Measurements from ENCODE around the gene GSKIP.

GSKIP gene

DNA sequence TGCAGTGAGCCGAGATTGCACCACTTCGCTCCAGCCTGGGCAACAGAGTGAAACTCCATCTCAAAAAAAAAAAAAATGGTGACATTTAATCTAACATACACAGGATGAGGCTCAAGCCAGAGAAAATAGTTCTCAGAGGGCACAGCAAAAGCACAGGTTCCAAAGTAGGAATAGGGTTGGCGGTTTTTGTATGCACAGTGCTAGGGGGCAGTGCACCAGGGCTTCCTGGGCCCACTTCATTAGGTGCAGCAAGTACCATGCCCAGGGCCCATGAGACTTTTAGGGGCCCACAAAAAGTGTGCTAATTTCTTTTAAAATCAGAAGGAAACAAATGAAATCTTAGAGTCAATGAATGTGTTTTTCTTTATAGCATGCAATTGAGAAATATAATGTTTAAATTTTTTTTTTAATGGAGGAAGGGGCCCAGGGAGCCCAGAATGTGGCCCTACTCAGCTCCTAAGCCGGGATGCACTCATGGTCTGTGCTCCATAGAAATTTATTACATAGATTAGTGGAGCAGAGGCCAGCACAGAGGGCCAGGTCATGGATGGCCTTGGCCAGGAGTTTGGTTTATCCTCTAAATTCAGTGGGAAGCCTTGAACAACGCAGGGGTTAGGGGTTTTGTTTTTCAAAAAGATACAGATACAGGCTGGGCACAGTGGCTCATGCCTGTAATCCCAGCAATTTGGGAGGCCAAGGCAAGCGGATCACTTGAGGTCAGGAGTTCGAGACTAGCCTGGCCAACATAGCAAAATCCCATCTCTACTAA is 30.9 kb downstream of the GSKIP start:
- Histone ChIP-seq H3K9me3 (ENCODE audit: control insufficient read depth in 1 of 2, low read length in 2 of 2) (no peaks in the 10 kb centered on the region), H3K36me3 (ENCODE audit: control insufficient read depth in 1 of 2, insufficient read depth in 2 of 2, low read length in 2 of 2) (no peaks in the 10 kb centered on the region), H3K4me3 (ENCODE audit: low read depth in 1 of 2, low read length in 2 of 2) (no peak overlapping the region), H3K27ac (ENCODE audit: low read depth, low read length) (no peak overlapping the region), H3K27me3 (ENCODE audit: control insufficient read depth in 1 of 2, insufficient read depth in 2 of 2, low read length in 2 of 2) (no peaks in the 10 kb centered on the region), H3K9ac (ENCODE audit: low read depth in 1 of 2, low read length in 2 of 2) (no peak overlapping the region), H3K4me1 (ENCODE audit: control insufficient read depth in 1 of 2, insufficient read depth in 2 of 2, low read length in 2 of 2) (peaks cover 4 to 11% of the 10 kb centered on the region in 2 donors)

DNA sequence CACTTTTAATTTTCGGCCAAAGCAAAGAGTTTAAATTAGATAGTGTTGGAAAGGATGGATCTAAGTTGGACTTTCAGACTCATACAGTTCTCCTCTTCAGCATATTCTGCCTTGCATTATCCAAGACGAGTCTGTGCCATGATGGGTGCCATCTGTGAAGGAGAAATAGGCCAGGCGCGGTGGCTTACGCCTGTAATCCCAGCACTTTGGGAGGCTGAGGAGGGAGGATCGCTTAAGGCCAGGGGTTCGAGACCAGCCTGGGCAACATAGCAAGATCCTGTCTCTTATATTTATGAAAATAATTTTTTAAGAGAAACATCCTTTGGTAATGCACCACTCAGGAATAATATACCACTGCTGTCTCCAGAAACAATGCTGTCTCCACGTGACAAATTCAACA is 35.1 kb downstream of the GSKIP start:
- no peak overlapping the region for H3K9ac ChIP-seq (ENCODE audit: low read depth in 1 of 2, low read length in 2 of 2)
- H3K9me3 ChIP-seq (ENCODE audit: control insufficient read depth in 1 of 2, low read length in 2 of 2) = no peaks in the 10 kb centered on the region
- H3K36me3 ChIP-seq (ENCODE audit: control insufficient read depth in 1 of 2, insufficient read depth in 2 of 2, low read length in 2 of 2) = no peaks in the 10 kb centered on the region
- no peak overlapping the region for H3K27ac ChIP-seq (ENCODE audit: low read depth, low read length)
- no peak overlapping the region for H3K4me3 ChIP-seq (ENCODE audit: low read depth in 1 of 2, low read length in 2 of 2)
- H3K4me1 ChIP-seq (ENCODE audit: control insufficient read depth in 1 of 2, insufficient read depth in 2 of 2, low read length in 2 of 2) = no peaks in the 10 kb centered on the region
- no peaks in the 10 kb centered on the region for H3K27me3 ChIP-seq (ENCODE audit: control insufficient read depth in 1 of 2, insufficient read depth in 2 of 2, low read length in 2 of 2)

DNA sequence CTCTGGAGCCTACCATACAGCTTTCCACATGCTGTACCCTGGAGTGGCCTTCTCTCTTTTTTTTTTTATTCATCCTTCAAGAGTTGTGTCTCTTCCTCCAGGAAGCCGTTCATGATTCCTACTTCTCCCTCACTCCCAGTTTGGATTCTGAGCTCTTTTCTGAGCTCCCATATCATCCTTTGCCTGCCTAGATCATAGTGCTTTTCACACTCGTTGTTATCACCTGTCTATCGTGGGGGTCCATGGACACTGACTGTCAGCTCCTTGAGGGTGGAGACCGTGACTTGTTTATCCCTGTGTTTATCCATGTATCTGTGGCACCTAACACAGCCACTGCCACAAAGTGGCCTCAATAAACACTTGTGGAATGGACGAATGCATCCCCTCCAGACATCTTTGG is 35.6 kb downstream of the GSKIP start:
- Histone ChIP-seq H3K4me3 (ENCODE audit: low read depth in 1 of 2, low read length in 2 of 2) (no peak overlapping the region), H3K4me1 (ENCODE audit: control insufficient read depth in 1 of 2, insufficient read depth in 2 of 2, low read length in 2 of 2) (no peaks in the 10 kb centered on the region), H3K27ac (ENCODE audit: low read depth, low read length) (no peak overlapping the region), H3K27me3 (ENCODE audit: control insufficient read depth in 1 of 2, insufficient read depth in 2 of 2, low read length in 2 of 2) (no peaks in the 10 kb centered on the region), H3K9ac (ENCODE audit: low read depth in 1 of 2, low read length in 2 of 2) (no peak overlapping the region), H3K36me3 (ENCODE audit: control insufficient read depth in 1 of 2, insufficient read depth in 2 of 2, low read length in 2 of 2) (no peaks in the 10 kb centered on the region), H3K9me3 (ENCODE audit: control insufficient read depth in 1 of 2, low read length in 2 of 2) (no peaks in the 10 kb centered on the region)

DNA sequence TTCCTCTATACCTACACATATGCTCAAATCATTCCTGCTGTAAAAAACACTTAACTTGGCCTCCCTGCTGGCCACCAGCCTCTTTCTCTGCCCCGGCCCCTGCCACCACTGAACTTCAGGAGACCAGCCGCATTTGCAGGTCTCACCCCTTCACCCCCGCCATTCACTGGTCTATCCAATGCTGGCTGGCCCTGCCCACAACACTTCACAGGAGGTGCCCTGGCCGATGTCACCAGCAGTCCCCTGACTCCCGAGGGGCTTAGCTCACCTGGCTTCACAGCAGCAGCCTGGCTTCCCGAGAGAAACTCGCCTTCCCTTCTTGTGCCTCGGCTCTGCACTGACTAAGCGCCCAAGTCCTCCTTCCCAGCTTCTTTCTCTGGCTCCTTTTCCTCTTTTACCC is 36.1 kb downstream of the GSKIP start:
- Histone ChIP-seq H3K4me3 (ENCODE audit: low read depth in 1 of 2, low read length in 2 of 2) (no peak overlapping the region), H3K27ac (ENCODE audit: low read depth, low read length) (no peak overlapping the region), H3K4me1 (ENCODE audit: control insufficient read depth in 1 of 2, insufficient read depth in 2 of 2, low read length in 2 of 2) (no peaks in the 10 kb centered on the region)

DNA sequence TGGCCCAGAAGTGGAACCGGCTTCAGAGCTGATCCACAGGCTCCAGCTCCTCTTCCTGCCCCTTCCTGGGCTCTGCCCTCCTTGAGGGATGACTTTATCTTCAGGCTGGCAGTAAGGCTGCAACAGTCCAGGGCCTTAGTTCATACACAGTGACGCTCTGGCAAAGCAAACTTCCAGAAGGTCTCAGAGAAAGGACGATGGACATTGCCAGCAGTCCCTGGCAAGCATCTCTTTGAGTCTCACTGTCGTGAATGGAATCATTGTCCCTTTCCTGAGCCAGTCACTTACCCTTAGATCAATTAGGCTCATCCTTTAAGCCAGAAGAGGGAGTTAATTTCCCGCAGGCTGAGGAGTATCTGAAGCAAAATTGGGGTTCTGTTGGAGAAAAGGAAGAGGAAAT is 37.2 kb downstream of the GSKIP start:
- H3K27ac ChIP-seq (ENCODE audit: low read depth, low read length) = no peak overlapping the region
- no peak overlapping the region for H3K9ac ChIP-seq (ENCODE audit: low read depth in 1 of 2, low read length in 2 of 2)
- H3K4me1 ChIP-seq (ENCODE audit: control insufficient read depth in 1 of 2, insufficient read depth in 2 of 2, low read length in 2 of 2) = no peaks in the 10 kb centered on the region
- H3K27me3 ChIP-seq (ENCODE audit: control insufficient read depth in 1 of 2, insufficient read depth in 2 of 2, low read length in 2 of 2) = no peaks in the 10 kb centered on the region
- H3K36me3 ChIP-seq (ENCODE audit: control insufficient read depth in 1 of 2, insufficient read depth in 2 of 2, low read length in 2 of 2) = no peaks in the 10 kb centered on the region
- H3K4me3 ChIP-seq (ENCODE audit: low read depth in 1 of 2, low read length in 2 of 2) = no peak overlapping the region
- no peaks in the 10 kb centered on the region for H3K9me3 ChIP-seq (ENCODE audit: control insufficient read depth in 1 of 2, low read length in 2 of 2)

More for the DNA sequence above, 36.1 kb downstream of the GSKIP start:
- no peaks in the 10 kb centered on the region for H3K36me3 ChIP-seq (ENCODE audit: control insufficient read depth in 1 of 2, insufficient read depth in 2 of 2, low read length in 2 of 2)
- no peaks in the 10 kb centered on the region for H3K9me3 ChIP-seq (ENCODE audit: control insufficient read depth in 1 of 2, low read length in 2 of 2)
- H3K27me3 ChIP-seq (ENCODE audit: control insufficient read depth in 1 of 2, insufficient read depth in 2 of 2, low read length in 2 of 2) = no peaks in the 10 kb centered on the region
- H3K9ac ChIP-seq (ENCODE audit: low read depth in 1 of 2, low read length in 2 of 2) = no peak overlapping the region

DNA sequence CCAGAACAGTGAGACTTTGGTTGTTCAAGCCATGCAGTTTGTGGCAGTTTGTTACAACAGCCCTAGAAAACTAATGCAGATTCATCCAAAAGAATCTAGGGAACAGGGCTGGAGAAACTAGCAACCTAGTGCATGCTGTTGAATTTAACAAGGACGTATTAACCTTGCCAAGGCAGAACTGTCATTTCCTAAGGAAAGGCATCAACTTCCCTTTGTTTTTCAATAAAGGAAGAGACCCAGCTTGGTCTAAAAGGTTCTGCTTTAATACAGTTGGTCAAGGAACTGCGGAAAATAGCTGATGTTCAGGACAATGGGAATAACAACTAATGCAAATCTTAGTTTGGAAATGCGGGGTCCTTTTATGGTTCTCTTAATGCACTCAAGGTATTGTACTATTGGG is 40.1 kb downstream of the GSKIP start:
- no peaks in the 10 kb centered on the region for H3K4me1 ChIP-seq (ENCODE audit: control insufficient read depth in 1 of 2, insufficient read depth in 2 of 2, low read length in 2 of 2)
- no peak overlapping the region for H3K27ac ChIP-seq (ENCODE audit: low read depth, low read length)
- H3K36me3 ChIP-seq (ENCODE audit: control insufficient read depth in 1 of 2, insufficient read depth in 2 of 2, low read length in 2 of 2) = no peaks in the 10 kb centered on the region
- no peak overlapping the region for H3K4me3 ChIP-seq (ENCODE audit: low read depth in 1 of 2, low read length in 2 of 2)
- no peak overlapping the region for H3K9ac ChIP-seq (ENCODE audit: low read depth in 1 of 2, low read length in 2 of 2)
- H3K27me3 ChIP-seq (ENCODE audit: control insufficient read depth in 1 of 2, insufficient read depth in 2 of 2, low read length in 2 of 2) = no peaks in the 10 kb centered on the region
- no peaks in the 10 kb centered on the region for H3K9me3 ChIP-seq (ENCODE audit: control insufficient read depth in 1 of 2, low read length in 2 of 2)

DNA sequence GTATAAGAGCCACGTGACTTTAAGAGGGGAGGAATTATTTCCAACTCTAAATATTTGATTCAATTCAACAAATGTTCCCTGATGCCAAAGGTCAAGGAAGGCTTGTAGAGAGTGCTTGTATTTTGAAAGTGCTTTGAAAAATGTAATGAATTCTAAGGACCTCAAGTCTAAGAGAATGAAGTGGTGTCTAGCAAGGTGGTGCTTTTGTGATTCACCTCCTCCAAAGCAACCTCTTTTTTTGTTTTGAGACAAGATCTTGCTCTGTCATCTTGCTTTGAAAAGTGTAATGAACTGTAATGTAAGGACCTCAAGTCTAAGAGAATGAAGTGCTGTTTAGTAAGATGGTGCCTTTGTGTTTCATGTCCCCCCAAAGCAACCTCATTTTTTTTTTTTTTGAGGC is 42.4 kb downstream of the GSKIP start:
- no peaks in the 10 kb centered on the region for H3K4me1 ChIP-seq (ENCODE audit: control insufficient read depth in 1 of 2, insufficient read depth in 2 of 2, low read length in 2 of 2)

DNA sequence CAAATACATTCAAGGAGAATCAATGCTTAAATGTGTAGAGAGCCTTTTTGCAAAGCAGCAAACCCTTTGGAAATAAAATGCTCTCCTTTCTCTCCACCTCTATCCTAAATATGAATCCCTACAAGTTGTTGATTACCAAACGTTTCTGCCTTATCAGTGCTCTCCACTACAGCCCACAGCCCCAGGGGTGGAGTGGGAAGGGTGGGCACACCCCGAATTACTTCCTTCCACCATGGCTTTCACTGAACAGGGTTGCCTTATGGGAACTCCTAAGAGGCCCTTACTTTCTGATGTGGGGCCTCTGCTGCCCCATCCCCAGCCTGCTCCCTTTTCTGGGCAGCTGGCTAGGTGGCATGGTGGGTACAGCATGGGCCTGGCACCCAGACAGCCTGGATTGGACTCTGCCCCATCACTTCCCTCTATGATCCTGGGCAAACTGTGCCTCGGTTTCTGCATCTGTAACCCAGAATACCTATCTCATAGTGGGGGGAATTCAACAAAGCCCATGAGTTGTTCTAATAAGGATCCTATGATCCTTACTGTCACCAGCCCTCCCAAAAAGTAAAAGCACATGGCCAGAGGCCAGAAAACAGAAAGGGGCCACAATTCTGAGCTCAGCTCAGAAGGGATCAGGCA is 44.7 kb downstream of the GSKIP start:
- Histone ChIP-seq H3K9me3 (ENCODE audit: control insufficient read depth in 1 of 2, low read length in 2 of 2) (no peaks in the 10 kb centered on the region), H3K9ac (ENCODE audit: low read depth in 1 of 2, low read length in 2 of 2) (no peak overlapping the region), H3K4me1 (ENCODE audit: control insufficient read depth in 1 of 2, insufficient read depth in 2 of 2, low read length in 2 of 2) (no peaks in the 10 kb centered on the region), H3K27me3 (ENCODE audit: control insufficient read depth in 1 of 2, insufficient read depth in 2 of 2, low read length in 2 of 2) (no peaks in the 10 kb centered on the region), H3K27ac (ENCODE audit: low read depth, low read length) (no peak overlapping the region), H3K4me3 (ENCODE audit: low read depth in 1 of 2, low read length in 2 of 2) (no peak overlapping the region), H3K36me3 (ENCODE audit: control insufficient read depth in 1 of 2, insufficient read depth in 2 of 2, low read length in 2 of 2) (no peaks in the 10 kb centered on the region)

More for the DNA sequence above, 42.4 kb downstream of the GSKIP start:
- no peaks in the 10 kb centered on the region for H3K36me3 ChIP-seq (ENCODE audit: control insufficient read depth in 1 of 2, insufficient read depth in 2 of 2, low read length in 2 of 2)
- no peaks in the 10 kb centered on the region for H3K27me3 ChIP-seq (ENCODE audit: control insufficient read depth in 1 of 2, insufficient read depth in 2 of 2, low read length in 2 of 2)
- H3K4me3 ChIP-seq (ENCODE audit: low read depth in 1 of 2, low read length in 2 of 2) = no peak overlapping the region
- no peaks in the 10 kb centered on the region for H3K9me3 ChIP-seq (ENCODE audit: control insufficient read depth in 1 of 2, low read length in 2 of 2)
- H3K27ac ChIP-seq (ENCODE audit: low read depth, low read length) = no peak overlapping the region
- H3K9ac ChIP-seq (ENCODE audit: low read depth in 1 of 2, low read length in 2 of 2) = no peak overlapping the region

DNA sequence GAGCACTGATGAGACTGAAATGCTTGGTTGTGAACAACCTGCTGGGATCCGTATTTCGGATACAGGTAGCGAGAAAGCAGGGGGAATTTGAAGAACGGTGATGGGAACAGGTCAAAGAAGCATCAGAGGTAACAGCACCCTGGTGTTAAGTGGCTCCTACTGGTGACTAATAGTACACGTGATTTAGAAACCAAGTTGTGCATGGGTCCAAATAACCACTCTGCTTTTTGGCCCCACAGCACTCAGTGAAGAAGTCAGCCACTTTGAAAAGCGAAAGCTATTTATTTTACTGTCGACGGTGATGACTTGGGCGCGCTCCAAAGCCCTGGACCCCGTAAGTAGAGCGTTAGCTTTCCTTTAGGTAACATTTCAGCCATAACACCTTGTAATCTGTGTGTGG is 45.3 kb downstream of the GSKIP start:
- Histone ChIP-seq H3K4me3 (ENCODE audit: low read depth in 1 of 2, low read length in 2 of 2) (no peak overlapping the region), H3K27me3 (ENCODE audit: control insufficient read depth in 1 of 2, insufficient read depth in 2 of 2, low read length in 2 of 2) (no peaks in the 10 kb centered on the region), H3K9ac (ENCODE audit: low read depth in 1 of 2, low read length in 2 of 2) (no peak overlapping the region), H3K4me1 (ENCODE audit: control insufficient read depth in 1 of 2, insufficient read depth in 2 of 2, low read length in 2 of 2) (no peaks in the 10 kb centered on the region), H3K9me3 (ENCODE audit: control insufficient read depth in 1 of 2, low read length in 2 of 2) (no peaks in the 10 kb centered on the region), H3K36me3 (ENCODE audit: control insufficient read depth in 1 of 2, insufficient read depth in 2 of 2, low read length in 2 of 2) (no peaks in the 10 kb centered on the region), H3K27ac (ENCODE audit: low read depth, low read length) (no peak overlapping the region)

DNA sequence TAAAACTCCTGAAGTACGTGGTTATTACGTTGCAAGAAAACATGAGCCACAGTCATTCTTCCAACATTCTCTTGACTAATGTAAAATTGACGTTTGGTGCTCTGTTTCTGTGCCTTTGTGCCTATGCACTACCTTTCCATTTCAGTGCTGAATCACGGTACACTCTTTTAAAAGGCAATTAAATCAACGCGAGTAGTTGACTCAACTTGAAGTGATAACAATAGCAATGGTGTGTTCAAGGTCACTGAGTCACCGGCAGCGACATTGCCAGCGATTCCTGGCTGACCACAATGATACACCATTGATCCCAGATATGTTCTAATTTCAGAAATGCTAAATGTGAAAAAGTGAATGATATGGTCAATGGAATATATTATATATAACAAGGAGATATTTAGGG is 46.4 kb downstream of the GSKIP start:
- H3K4me3 ChIP-seq (ENCODE audit: low read depth in 1 of 2, low read length in 2 of 2) = no peak overlapping the region
- no peaks in the 10 kb centered on the region for H3K4me1 ChIP-seq (ENCODE audit: control insufficient read depth in 1 of 2, insufficient read depth in 2 of 2, low read length in 2 of 2)
- H3K9me3 ChIP-seq (ENCODE audit: control insufficient read depth in 1 of 2, low read length in 2 of 2) = no peaks in the 10 kb centered on the region
- no peak overlapping the region for H3K27ac ChIP-seq (ENCODE audit: low read depth, low read length)
- H3K9ac ChIP-seq (ENCODE audit: low read depth in 1 of 2, low read length in 2 of 2) = no peak overlapping the region
- H3K36me3 ChIP-seq (ENCODE audit: control insufficient read depth in 1 of 2, insufficient read depth in 2 of 2, low read length in 2 of 2) = no peaks in the 10 kb centered on the region
- H3K27me3 ChIP-seq (ENCODE audit: control insufficient read depth in 1 of 2, insufficient read depth in 2 of 2, low read length in 2 of 2) = no peaks in the 10 kb centered on the region

Measured in duodenal mucosa (tissue), 2 donors.